K562 (cell line): ENCODE data around the gene FAM161A. TPM values are rescaled to one million over a fixed set of nuclear protein-coding genes. Genes with fewer than 3 reads are reported as not detected.

Experiments
- ARHGAP35 ChIP-seq: fragments of 450-650 bp; IDR thresholded peaks from 2 replicates; pipeline ENCODE4 v1.6.1; 2018; ENCODE audit not compliant: partially characterized antibody
- BRCA1 ChIP-seq, 2 experiments: fragments of 450-650 bp in 1 of 2; sonication (generic) in 1 of 2; formaldehyde crosslinking in 1 of 2; IDR thresholded peaks; 2 replicates each; pipeline versions ENCODE4 v1.5.0 to v1.6.1; 2017 to 2020; ENCODE audit warnings: mild to moderate bottlenecking in 1 of 2, missing genetic modification reagents in 1 of 2
- CBX2 ChIP-seq: fragments of 200-600 bp; sonication (generic); IDR thresholded peaks from one replicate; pipeline ENCODE4 v1.6.1; 2012; ENCODE audit warnings: mild to moderate bottlenecking, low read length, inconsistent platforms; ENCODE audit not compliant: insufficient read depth, poor library complexity, severe bottlenecking
- CEBPZ ChIP-seq: fragments of 150-350 bp; IDR thresholded peaks from 2 replicates; pipeline ENCODE4 v1.6.1; 2014; ENCODE audit warnings: low read depth, mild to moderate bottlenecking, low read length, borderline replicate concordance
- ELF1 ChIP-seq: fragments of 200-800 bp; sonication (Bioruptor generic); IDR thresholded peaks from 2 replicates; pipeline ENCODE4 v1.6.1; 2016; ENCODE audit warnings: missing genetic modification characterization, missing compliant biosample characterization
- GATAD2A ChIP-seq: fragments of 450-650 bp; IDR thresholded peaks from 2 replicates; pipeline ENCODE4 v1.6.1; 2017
- HMG20A ChIP-seq: fragments of 450-650 bp; formaldehyde crosslinking; conservative IDR thresholded peaks from 2 replicates; pipeline ENCODE4 v1.4.0; 2020; ENCODE audit warnings: mild to moderate bottlenecking, mixed read lengths
- NEUROD1 ChIP-seq: fragments of 150-350 bp; IDR thresholded peaks from 2 replicates; pipeline ENCODE4 v1.6.1; 2014; ENCODE audit warnings: borderline replicate concordance, low read length, low read depth; ENCODE audit not compliant: partially characterized antibody
- POLR2H ChIP-seq: IDR thresholded peaks from 2 replicates; pipeline ENCODE4 v1.6.1; 2016; ENCODE audit warnings: missing genetic modification characterization, low read depth, mild to moderate bottlenecking, control low read depth, missing compliant biosample characterization, moderate library complexity
- RFX7 ChIP-seq: fragments of 250-450 bp; sonication (Bioruptor Pico); IDR thresholded peaks from 2 replicates; pipeline ENCODE4 v1.5.1; 2021; ENCODE audit warnings: mild to moderate bottlenecking
- SMAD1 ChIP-seq: fragments of 150-350 bp; IDR thresholded peaks from 2 replicates; pipeline ENCODE4 v1.6.1; 2014; ENCODE audit warnings: low read length, low read depth; ENCODE audit not compliant: partially characterized antibody
- SMAD3 ChIP-seq: fragments of 450-650 bp; formaldehyde crosslinking; conservative IDR thresholded peaks from 2 replicates; pipeline ENCODE4 v1.4.0; 2020; ENCODE audit warnings: mild to moderate bottlenecking
- STAG1 ChIP-seq: sonication (generic); formaldehyde crosslinking; IDR thresholded peaks from 2 replicates; pipeline ENCODE4 v1.5.0; 2020; ENCODE audit warnings: missing genetic modification reagents, borderline replicate concordance
- ZMIZ1 ChIP-seq, 2 experiments: fragments of 150-350 bp in 1 of 2; IDR thresholded peaks; 2 replicates each; pipeline ENCODE4 v1.6.1; 2012 to 2016; ENCODE audit warnings: low read depth in 2 of 2, low read length in 2 of 2, mild to moderate bottlenecking in 1 of 2, moderate library complexity in 1 of 2
- ZNF780A ChIP-seq: fragments of 250-450 bp; sonication (Bioruptor Pico); IDR thresholded peaks from 2 replicates; pipeline ENCODE4 v1.5.0; 2021; ENCODE audit warnings: mild to moderate bottlenecking
- polyA plus RNA-seq, 8 experiments: library from polyadenylated mRNA; depleted of rRNA in 4 of 8; stranded (reverse) in 5 of 8; unstranded in 3 of 8; fragments of >200 nt; fragmentation: Nextera tagmentation in 2 of 8; fragmentation: Illumina TruSeq in 1 of 8; extraction: Ambion mirVana in 2 of 8; extraction: Trizol in 1 of 8; gene quantifications; 2 replicates each; pipeline versions ENCODE4 v1.2.1 to v1.2.3, GENCODE V29; 2011 to 2014; ENCODE audit warnings: inconsistent platforms in 1 of 8, missing spikeins in 1 of 8
- total RNA-seq, 7 experiments: library from RNA; depleted of rRNA in 6 of 7; stranded (reverse); fragments of >200 nt in 6 of 7; fragmentation: Illumina TruSeq in 2 of 7; extraction: Trizol in 2 of 7; gene quantifications; 2 replicates each; pipeline versions ENCODE4 v1.2.1 to v1.2.3, GENCODE V29; 2011 to 2021; ENCODE audit warnings: low replicate concordance in 1 of 7
- TF ChIP-seq, protein P1 (sequence below), 3 experiments: IDR thresholded peaks in 2 of 3; conservative IDR thresholded peaks in 1 of 3; 2 replicates each; pipeline ENCODE4 v1.5.1; 2011 to 2012; ENCODE audit warnings: low read length in 3 of 3, mild to moderate bottlenecking in 3 of 3, control low read depth in 2 of 3, improper control_type of control experiment in 1 of 3, inconsistent platforms in 1 of 3, low read depth in 1 of 3, mixed read lengths in 1 of 3, moderate library complexity in 1 of 3; ENCODE audit not compliant: insufficient read depth in 2 of 3
- TF ChIP-seq, protein P2 (sequence below), 2 experiments: fragments of 250-450 bp in 1 of 2; fragments of 450-650 bp in 1 of 2; sonication (Bioruptor Pico) in 1 of 2; IDR thresholded peaks; 2 replicates each; pipeline versions ENCODE4 v1.6.1 to v1.8.0; 2016 to 2021; ENCODE audit warnings: mild to moderate bottlenecking in 2 of 2, moderate library complexity in 2 of 2, missing compliant biosample characterization in 1 of 2, missing genetic modification characterization in 1 of 2

FAM161A gene
- total and polyA plus RNA-seq, 9 of the 15 experiments (the other 6 are each of a cell fraction or from before 2014, with no cell fraction given) = 0.27 to 1.4 (median 0.80) TPM

GRCh38 chr2:61888267-61889055 lies 34.6 kb upstream of the FAM161A start, which contains the start of gene CCT4 (continued):
- TF ChIP-seq CBX2 (no peak), ZNF780A (CRISPR knock-in tag) (no peak), GATAD2A (peak; percentile 85), POLR2H (tag) (peak; percentile 91), CEBPZ (no peak), RFX7 (CRISPR knock-in tag) (no peak), STAG1 (no peak), SMAD1 (peak; percentile 73), BRCA1 (IDR thresholded peaks at IDR 0.05) (no peak), BRCA1 (CRISPR knock-in tag; IDR thresholded peaks at IDR 0.05) (no peak), NEUROD1 (peak; percentile 76), ELF1 (tag) (peak; percentile 86), ARHGAP35 (no peak), ZMIZ1 (IDR thresholded peaks at IDR 0.05; ENCODE audit: low read depth in 2 of 2, low read length in 2 of 2) (no peak; a peak in 1 of 4 replicates), HMG20A (CRISPR knock-in tag) (no peak), SMAD3 (CRISPR knock-in tag) (no peak; the same call in 1 of the 2 replicates)
- TF ChIP-seq, protein P1, sequence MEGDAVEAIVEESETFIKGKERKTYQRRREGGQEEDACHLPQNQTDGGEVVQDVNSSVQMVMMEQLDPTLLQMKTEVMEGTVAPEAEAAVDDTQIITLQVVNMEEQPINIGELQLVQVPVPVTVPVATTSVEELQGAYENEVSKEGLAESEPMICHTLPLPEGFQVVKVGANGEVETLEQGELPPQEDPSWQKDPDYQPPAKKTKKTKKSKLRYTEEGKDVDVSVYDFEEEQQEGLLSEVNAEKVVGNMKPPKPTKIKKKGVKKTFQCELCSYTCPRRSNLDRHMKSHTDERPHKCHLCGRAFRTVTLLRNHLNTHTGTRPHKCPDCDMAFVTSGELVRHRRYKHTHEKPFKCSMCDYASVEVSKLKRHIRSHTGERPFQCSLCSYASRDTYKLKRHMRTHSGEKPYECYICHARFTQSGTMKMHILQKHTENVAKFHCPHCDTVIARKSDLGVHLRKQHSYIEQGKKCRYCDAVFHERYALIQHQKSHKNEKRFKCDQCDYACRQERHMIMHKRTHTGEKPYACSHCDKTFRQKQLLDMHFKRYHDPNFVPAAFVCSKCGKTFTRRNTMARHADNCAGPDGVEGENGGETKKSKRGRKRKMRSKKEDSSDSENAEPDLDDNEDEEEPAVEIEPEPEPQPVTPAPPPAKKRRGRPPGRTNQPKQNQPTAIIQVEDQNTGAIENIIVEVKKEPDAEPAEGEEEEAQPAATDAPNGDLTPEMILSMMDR (IDR thresholded peaks at IDR 0.05 in 2 of 3, conservative IDR thresholded peaks at IDR 0.05 in 1 of 3; ENCODE audit: insufficient read depth in 2 of 3, low read depth in 1 of 3, low read length in 3 of 3) = no peak
- TF ChIP-seq, protein P2, sequence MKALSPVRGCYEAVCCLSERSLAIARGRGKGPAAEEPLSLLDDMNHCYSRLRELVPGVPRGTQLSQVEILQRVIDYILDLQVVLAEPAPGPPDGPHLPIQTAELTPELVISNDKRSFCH (CRISPR knock-in tag; IDR thresholded peaks at IDR 0.05) = no peak
- TF ChIP-seq, protein P2 (tag; IDR thresholded peaks at IDR 0.05) = peak; percentile 74; the same call in 1 of the 2 replicates
